GM19043 (cell line): ENCODE results near the gene PLCD1.

Source experiments
- ATAC-seq: cut with Tn5 transposase; IDR thresholded peaks from one replicate; pipeline ENCODE4 v1.9.1; 2021; ENCODE audit warnings: low read depth; ENCODE audit not compliant: unreplicated experiment

Gene PLCD1

DNA sequence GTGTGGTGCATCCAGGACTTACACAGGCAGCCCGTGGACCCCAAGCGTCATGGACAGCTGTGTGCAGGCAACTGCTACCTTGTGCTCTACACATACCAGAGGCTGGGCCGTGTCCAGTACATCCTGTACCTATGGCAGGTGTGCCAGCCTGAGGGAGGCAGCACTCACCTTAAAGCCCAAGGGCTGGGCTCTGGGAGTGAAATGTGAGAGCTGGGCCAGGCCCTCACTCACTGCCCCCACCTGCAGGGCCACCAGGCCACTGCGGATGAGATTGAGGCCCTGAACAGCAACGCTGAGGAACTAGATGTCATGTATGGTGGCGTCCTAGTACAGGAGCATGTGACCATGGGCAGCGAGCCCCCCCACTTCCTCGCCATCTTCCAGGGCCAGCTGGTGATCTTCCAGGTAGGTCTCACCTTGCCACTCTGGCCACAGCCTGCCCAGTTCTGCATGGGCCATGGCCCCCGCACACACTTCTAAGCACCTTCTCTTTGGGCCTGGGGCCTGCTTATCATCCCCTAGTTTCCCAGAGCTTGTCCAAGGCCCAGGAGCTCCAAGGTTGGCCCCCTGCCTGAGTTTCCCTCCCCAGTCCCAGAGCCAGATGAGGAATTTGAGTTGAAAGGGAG, 27.9 kb downstream of the PLCD1 start:
- ATAC-seq: no peak

DNA sequence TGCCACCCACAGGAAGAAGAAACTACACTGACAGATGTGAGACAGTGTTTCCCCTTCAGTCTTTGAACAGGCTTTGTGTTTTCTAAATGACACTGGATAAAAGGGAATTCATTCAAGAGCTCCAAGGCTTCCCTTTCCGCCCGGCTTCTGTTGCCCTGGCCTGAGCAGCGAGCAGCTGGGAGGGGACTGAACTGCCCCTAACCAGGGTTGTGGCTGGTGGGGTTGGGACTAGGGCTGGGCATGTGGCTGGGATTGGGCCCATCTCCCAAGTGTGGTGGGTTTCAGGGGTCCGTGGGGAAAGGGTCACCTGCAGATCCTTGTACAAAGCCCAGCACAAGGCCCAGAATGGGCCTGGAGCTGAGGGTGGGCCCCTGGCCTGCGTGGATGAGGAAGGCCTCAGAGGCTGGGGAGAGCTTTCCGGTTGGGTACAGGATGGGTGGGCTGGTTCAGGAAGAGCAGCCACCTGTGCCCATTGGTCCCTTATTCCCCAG, 28.4 kb downstream of the PLCD1 start:
- no peak for ATAC-seq

DNA sequence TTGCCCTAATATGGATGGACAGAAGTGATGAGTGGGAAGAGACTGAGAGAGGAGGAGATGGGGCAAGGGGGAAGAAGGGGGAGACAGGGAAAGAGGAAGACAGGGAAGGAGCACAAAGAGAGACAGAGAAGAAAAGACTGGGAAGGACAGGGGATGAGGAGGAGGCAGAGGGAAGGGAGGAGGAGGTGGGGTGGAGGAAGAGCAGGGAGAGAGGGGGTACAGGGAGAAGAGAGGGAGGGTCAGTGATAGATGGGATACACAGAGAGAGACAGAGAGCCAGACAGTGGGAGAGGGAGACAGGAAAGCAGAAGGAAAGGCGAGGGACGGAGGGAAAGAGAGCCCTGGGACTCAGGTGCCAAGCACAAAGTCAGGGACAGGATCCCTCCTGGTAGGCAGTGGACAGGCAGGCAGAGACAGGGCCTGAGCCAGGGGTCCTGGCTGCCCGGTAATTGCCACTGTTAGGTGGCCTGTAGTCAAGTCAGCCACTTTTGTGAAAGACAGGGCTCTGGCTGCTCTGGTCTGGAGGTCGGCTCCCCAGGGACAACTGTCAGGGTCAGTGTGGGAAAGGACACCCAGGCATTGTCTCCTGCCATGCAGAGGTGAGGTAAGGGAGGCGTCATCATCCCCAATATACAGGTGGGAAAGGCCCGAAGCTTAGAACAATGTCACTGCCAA, 29.1 kb downstream of the PLCD1 start:
- no peak for ATAC-seq

DNA sequence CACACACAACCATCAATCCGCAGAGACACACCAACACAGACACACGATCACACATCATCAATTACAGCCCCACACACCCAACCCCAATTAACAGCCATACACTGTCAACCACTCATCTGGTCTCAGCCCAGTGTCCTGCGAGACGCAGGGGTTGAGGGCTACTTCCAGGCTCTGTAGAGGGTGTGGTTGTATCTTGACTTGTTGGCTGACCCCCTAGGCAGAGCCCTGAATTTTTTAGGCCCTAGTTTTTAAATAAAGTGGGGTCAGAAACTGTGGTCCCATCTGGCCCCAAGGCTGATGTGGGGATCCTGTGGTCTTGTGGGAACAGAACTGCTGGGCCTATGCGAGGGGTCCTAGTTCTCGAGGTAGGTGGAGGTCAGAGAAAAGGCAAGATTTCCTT, 29.6 kb downstream of the PLCD1 start:
- no peak for ATAC-seq

DNA sequence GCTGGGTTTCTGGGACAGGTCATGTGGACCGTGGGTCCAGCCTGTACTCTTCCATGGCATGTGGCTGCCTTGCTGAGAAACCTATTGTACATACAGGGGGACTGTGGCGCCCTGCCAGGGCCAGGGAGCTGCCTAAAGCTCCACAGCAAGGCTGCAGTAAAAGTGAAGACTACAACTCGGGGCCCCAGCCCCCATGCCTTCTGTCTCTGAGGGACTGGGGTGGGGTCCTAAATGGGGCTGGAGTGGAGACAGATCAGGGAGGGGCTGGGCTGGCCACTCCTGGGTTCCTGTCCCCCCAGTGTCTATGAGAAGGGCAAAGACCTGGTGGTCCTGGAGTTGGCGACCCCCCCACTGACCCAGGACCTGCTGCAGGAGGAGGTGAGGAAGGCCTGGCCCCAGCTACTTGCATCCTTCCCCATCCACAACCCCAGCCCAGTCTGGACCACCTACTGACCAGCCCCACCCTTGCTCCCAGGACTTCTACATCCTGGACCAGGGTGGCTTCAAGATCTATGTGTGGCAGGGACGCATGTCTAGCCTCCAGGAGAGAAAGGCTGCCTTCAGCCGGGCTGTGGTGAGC, 31.6 kb downstream of the PLCD1 start:
- ATAC-seq: no peak

DNA sequence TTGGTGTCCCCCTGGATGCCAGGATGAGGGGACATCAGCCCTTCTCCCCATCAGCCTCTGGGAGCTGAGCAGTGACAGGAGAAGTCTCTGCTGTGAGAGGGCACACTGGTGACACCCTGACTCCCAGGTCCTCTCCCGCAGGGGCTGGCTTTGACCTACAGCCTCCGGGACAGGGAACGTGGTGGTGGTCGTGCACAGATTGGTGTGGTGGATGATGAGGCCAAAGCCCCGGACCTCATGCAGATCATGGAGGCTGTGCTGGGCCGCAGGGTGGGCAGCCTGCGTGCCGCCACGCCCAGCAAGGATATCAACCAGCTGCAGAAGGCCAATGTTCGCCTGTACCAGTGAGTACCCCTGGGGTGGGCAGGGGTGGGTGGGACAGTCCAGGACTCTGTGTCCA, 32.1 kb downstream of the PLCD1 start:
- ATAC-seq: no peak

DNA sequence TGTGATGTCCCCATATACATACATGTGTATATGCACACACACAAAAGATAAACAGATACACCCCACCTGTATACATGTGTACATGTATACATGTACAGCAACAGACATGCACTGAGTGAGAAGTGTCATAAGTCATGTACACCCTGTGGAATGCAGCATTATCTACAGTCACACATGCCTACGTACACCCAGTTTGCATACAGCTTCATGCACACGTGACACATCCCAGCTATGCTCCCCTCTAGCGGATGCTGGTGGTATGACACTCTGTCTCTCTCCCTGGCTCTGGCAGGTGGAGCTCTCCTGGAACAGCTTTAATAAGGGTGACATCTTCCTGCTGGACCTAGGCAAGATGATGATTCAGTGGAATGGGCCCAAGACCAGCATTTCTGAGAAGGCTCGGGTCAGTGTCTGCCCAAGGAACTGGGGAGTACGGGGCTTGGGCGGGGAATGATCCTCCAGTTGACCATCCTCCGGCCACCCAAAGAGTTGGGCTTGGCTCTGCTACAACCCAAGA, 32.6 kb downstream of the PLCD1 start:
- peak; percentile 46 for ATAC-seq

DNA sequence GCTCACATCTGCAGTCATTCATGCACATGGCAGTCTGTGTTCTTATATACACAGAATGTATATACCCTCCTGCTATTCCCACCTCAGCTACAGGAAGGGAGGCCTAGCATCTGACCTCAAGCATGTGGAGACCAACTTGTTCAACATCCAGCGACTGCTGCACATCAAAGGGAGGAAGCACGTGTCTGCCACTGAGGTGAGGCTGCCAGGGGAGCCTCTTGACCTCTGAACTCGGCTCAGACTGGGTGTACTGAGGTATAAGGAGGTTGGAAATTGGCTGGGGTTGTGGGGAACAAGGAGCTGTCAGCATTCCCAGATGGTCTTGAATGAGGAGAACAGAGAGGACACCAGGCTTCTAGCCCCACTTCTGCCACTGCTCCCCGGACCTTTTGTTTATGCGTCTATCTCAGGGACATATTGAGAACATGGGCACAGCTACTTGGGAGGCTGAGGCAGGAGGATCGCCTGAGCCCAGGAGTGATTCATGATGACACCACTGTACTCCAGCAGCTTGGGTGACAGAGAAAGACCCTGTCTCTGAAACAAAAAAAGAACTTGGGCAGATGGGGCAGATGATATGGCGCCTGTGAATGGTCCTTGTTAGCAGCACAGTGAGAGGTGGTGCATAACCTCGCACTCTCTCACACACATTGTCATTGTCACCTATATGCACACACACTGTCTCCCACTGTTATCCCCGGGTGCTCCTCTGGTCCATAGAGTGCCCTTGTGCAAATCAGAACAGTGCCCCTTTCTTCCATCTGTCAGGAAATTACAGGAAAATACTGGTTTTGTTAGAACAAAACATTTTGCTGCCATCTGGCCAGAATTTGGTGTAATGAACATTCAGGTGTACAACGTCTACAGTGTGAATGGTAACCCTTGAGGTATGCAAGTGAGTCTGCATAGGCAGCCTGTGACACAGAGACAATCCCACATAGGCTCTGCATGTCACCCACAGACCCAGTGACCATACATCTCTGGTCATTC, 33.5 kb downstream of the PLCD1 start:
- ATAC-seq: no peak

DNA sequence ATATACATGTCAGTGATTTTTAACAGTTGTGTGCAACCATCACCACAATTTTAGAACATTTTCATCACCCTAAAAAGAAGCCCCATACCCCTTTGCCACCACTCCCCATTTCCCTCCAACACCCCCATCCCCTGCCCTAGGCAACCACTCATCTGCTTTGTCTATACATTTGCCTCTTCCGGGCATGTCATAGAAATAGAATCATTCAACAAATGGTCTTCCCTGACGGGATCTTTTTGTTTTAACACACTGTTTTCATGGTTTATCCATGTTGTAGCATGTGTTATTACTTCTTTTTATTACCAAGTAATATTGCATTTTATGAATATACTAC, 34.8 kb downstream of the PLCD1 start:
- ATAC-seq: no peak

DNA sequence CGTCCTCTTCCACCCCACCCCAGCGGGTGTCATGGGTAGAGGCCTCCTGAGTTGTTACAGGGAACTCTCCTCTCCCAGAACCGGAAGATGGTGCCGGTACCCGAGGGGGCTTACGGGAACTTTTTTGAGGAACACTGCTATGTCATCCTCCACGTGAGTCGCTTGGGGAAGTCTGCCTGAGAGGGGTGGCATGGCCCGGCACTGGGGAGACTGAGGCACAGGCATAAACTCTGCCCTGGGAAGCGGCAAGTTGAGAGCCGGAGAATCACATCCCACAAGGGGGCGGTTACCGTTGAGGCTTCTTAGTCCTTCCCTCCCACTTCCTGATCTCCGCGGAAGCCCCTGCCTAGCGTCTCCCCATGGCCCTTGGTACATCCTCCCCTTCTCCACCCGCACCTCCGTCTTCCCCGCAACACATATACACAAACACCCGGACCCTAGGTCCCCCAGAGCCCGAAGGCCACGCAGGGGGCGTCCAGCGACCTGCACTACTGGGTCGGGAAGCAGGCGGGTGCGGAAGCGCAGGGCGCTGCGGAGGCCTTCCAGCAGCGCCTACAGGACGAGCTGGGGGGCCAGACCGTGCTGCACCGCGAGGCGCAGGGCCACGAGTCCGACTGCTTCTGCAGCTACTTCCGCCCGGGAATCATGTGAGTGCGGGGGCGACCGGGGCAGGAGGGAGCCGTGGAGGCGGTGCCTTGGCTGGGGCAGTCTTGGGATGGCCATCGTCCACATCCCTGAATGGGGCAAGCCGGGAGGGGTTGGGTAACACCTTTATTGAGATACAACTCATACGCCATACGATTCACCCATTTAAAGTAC, 35.4 kb downstream of the PLCD1 start:
- ATAC-seq: peak; percentile 54

DNA sequence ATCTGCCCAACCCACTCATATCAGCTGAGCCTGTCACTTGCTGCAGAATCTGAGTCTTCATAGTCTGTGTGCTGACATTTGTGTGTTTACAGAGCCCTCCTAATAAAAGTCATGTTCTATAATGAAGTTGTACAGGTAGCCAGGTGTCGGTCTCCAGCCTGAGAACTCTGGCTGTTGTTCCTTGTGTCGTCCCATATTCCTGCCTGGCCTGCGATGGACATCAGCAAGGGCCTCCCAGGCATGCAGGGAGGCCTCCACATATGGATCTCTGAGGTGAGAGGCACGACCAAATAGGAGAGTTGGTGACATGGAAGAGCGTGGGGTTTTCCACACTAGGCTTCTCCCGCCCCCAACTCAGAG, 36.0 kb downstream of the PLCD1 start:
- ATAC-seq: no peak

DNA sequence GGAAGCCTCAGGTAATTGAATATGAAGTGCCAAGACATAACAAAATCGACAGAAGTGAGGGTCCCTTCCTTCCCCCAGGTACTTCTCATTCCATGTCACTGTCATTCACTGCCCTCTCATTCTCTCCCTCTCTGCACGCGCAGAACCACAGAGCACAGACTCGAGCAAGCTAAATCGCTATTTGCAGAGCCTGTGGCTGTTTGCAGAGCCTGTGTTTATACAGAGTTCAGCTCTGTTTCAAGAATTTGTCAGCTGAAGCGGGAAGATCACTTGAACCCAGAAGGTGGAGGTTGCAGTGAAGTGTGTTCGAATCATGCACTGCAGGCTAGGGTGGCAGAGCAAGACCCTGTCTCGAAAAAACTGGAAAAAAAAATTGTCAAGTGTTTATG, 36.4 kb downstream of the PLCD1 start:
- no peak for ATAC-seq

DNA sequence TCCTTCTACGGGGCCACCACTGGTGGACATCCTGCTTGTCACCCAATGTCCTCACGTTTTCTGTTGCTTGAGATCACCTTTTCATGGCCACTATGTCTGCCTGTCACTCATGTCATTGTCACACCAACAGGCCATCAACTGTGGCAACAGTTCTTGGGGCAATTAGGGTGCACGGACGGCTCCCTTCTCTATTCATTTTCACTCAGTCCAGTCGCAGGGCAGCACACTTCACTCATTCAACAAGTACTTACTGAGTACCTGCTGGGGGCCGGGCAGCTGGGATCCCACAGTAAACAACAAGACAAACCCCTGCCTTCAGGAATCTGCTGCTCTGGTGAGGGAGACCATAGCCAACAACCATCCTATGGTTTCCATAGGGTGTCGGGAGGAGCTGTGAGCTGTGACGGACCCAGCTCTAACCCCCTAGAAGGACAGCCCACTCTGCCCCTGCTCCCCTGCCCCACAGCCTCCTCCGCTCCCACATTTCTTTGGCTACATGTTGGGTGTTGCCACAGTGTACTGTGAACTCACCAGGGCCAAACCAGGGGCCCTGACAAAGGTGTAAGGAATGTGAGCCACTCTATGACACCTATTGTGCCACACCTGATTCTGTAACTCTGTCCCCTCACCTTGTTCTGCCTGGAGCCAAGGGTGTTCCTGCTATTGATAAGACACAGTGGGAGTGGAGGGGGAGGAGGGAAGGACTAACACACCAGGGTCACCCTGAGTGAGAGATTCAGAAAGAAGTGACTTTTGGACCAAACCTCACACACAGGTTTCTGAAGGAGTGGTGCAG, 37.0 kb downstream of the PLCD1 start:
- ATAC-seq: no peak

DNA sequence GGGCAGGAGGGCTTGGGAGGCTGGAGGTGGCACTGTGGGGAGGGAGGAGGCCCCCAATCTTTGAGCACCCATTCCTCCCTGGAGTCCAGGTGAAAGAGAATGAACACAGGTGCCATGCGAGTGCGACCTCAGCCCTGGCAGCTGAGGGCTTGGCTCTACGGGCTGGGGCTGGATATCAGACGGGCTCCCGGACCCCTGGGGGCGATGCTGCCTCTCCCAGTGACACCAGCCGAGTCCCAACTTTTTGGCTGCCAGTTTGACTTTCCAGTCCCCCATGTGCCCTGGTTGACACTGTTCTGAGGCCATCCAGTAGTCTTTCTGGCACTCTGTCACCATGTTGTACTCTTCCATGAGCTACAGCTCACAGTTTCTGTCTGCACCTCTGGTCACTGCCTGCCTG, 37.6 kb downstream of the PLCD1 start:
- ATAC-seq: no peak

DNA sequence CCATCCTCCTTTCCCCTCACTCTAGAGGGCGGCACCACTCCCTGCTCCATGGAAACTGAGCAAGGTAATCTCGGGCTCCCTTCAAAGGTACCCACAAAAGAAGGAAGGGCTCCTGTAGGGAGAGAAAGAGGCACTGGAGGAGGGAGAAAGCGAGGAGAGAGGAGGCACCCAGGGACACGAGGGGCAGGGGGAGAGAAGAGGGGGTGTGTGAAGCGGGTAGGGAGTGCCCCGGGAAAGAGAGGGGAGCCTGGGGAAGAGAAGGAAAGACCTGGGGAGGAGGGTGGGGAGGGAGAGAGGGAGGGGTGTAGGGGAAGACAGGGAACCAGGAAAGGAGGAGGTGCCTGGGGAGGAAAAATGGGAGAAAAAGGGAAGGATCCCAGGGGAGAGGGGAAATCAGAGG, 38.3 kb downstream of the PLCD1 start:
- ATAC-seq: no peak

DNA sequence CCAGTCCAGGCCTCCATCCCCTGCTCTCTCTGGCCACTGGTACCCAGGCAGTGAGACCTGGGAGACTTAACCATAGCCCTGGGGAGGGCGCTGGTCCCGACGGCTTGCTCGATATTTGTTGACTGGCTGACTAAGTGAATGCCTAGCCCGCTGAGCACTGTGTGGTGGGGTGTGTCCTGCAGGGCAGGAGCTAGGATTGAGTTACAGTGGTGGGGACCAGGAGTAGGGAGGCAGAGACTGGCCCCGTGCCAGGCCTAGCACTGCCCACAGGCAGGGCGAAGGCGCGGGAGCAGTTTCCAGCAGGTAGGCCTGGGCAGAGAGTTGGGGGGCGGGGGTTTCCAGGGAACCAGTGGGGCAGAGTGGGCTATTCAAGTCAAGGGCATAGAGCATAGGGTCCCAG, 38.9 kb downstream of the PLCD1 start, which contains the start of gene VILL:
VILL (plus strand) TSS at position 260 of the 400 bp plus-strand sequence. CDS start 2,887 bp downstream, outside the sequence.
- ATAC-seq: no peak

DNA sequence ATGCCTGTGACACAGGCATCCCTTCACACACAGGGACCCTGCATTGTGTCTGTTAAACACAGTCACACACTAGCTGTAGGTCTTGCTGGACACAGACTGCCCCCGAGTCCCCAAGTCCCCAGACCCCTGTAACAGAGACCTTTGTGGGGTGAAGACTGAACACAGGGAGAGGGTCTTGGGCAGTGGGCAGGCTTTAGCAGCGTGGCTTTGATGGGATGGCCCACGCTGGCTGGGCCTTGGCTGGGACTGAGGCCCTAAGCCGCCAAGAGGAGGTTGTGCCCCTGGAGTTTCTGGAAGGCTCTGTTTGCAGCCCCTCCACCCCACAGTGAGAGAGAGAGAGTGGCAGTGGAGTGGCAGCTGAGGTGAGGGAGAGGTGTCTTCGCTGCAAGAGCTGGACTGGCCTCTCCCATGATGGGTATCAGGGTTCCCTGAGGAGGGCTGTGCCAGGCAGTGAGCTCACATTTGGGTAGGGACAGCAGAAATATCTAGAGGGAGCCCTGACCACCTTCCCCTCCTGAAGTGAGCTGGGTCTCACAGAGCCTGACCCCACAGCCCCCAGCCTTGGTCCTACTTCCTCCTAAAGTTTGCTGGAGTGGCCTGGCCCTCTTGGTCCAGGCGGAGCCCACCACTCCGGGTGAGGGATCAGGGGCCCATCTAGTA, 39.5 kb downstream of the PLCD1 start:
- no peak for ATAC-seq

DNA sequence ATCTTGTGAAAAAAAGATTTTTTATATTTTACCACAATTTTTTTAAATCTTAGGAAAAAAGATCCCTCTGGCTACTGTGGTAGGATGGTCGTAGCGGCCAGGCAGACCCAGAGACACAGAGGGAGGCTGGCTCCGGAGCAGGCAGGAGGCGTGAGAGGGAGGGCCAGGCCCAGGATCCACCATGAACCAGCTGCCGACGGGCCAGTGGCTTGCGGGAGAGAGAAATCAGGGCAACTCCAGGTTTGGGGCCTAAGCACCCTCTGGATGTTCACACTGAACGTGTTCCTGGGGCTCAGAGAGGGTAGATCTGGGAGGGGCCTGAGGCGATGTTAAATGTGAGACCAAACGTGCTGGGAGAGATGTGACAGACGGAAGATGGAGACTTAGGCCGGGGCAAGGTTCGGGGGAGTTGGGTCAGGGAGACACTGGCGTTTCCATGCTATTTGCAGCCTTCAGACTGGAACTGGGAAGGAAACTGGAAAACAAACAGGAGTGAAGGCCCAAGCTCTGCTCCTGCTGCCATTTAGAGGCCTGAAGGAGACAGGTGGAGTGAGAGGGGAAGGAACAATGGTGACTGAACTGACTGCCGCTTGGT, 40.4 kb downstream of the PLCD1 start:
- no peak for ATAC-seq
